T-helper 2 cell treated with Interferon-gamma antibody and Interleukin-4, amounts not matched to agents 5 μg/mL and 100 μg/mL, for 36 hours (primary cell): ENCODE results near the gene UBR3.
"Not testable (repeated sequence)": the region's sequence is repeated elsewhere in the genome, so short reads cannot be mapped to it uniquely, and the experiment has no call there.

Source experiments
- DNase-seq: peaks from one replicate; pipeline ENCODE4 v3.0.0; 2021; ENCODE audit warnings: low spot score
- H3K27ac Mint-ChIP-seq: one replicate; pipeline ENCODE4 v1.8.0; 2021; ENCODE audit warnings: mild to moderate bottlenecking, mixed read lengths
- H3K27me3 Mint-ChIP-seq: one replicate; pipeline ENCODE4 v1.8.0; 2021; ENCODE audit warnings: low read depth, mixed read lengths
- H3K36me3 Mint-ChIP-seq: one replicate; pipeline ENCODE4 v1.8.0; 2021; ENCODE audit warnings: low read depth, mixed read lengths
- H3K4me1 Mint-ChIP-seq: one replicate; pipeline ENCODE4 v1.8.0; 2021; ENCODE audit warnings: low read depth, mixed read lengths
- H3K4me3 Mint-ChIP-seq: one replicate; pipeline ENCODE4 v1.8.0; 2022; ENCODE audit warnings: mild to moderate bottlenecking, moderate library complexity, mixed read lengths
- H3K9me3 Mint-ChIP-seq: one replicate; pipeline ENCODE4 v1.8.0; 2021; ENCODE audit warnings: mixed read lengths

Gene UBR3

DNA sequence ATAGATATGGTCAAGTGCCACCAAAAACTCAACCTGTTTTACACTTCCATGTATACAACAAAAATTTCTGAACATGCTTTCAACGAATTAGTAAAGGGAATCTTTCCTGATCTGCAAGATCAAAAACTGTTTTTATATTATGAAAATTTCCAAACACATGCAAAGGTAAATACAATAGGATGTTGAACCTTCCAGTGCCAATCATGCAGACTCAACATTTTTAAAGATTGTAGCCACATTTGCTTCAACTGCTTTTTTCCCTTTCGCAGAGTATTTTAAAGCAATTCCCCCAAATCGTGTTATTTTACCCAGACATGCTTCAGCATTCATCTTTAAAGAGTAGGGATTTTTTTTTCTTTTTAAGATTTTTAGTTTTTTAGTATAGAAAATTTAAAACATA lies 40.3 kb downstream of the UBR3 start:
- DNase-seq: no peak
- no peaks in the 10 kb centered on the region for H3K9me3 Mint-ChIP-seq
- no peak overlapping the region for H3K27ac Mint-ChIP-seq
- peaks cover 7% of the 10 kb centered on the region for H3K4me1 Mint-ChIP-seq
- H3K27me3 Mint-ChIP-seq: no peaks in the 10 kb centered on the region
- no peaks in the 10 kb centered on the region for H3K36me3 Mint-ChIP-seq
- no peak overlapping the region for H3K4me3 Mint-ChIP-seq

DNA sequence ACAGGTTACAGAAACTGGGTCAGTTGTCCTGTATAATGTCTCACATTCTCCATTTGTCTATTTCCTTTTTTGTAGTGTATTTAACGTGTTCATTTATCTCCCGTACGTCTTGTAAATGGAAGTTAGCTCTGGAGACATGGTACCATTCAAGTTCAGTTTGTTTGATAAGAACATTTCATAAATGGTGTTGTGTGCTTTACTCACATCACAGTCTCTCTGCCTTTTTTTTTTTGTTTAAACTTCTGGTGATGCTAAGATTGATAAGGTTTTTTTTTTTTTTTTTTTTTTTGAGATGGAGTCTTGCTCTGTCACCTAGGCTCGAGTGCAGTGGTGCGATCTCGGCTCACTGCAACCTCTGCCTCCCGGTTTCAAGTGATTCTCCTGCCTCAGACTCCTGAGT lies 41.7 kb downstream of the UBR3 start:
- no peak overlapping the region for H3K27ac Mint-ChIP-seq
- no peak overlapping the region for H3K4me3 Mint-ChIP-seq

DNA sequence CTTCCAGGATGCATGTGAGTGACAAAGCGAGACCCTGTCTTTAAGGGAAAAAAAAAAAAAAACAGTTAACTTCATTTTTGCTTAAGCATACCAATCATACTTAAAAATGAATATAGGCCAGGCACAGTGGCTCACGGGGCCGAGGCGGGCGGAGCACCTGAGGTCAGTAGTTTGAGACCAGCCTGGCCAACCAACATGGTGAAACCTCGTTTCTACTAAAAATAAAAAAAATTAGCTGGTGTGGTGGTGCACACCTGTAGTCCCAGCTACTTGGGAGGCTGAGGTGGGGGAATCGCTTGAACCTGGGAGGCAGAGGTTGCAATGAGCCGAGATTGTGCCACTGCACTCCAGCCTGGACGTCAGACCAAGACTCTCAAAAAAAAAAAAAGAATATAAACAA lies 44.1 kb downstream of the UBR3 start:
- not testable (repeated sequence) for H3K4me3 Mint-ChIP-seq, H3K36me3 Mint-ChIP-seq, H3K4me1 Mint-ChIP-seq, H3K27ac Mint-ChIP-seq, H3K9me3 Mint-ChIP-seq, H3K27me3 Mint-ChIP-seq, DNase-seq

More for the DNA sequence above, 41.7 kb downstream of the UBR3 start:
- Mint-ChIP-seq H3K4me1 (peaks cover 7% of the 10 kb centered on the region), H3K27me3 (no peaks in the 10 kb centered on the region), H3K9me3 (no peaks in the 10 kb centered on the region), H3K36me3 (no peaks in the 10 kb centered on the region)
- no peak for DNase-seq

GRCh38 chr2:169871994-169872393 lies 44.7 kb downstream of the UBR3 start:
- no peaks in the 10 kb centered on the region for H3K27me3 Mint-ChIP-seq
- H3K4me3 Mint-ChIP-seq: no peak overlapping the region
- peaks cover 7% of the 10 kb centered on the region for H3K4me1 Mint-ChIP-seq
- H3K36me3 Mint-ChIP-seq: peaks cover 3% of the 10 kb centered on the region
- H3K27ac Mint-ChIP-seq: no peak overlapping the region
- no peaks in the 10 kb centered on the region for H3K9me3 Mint-ChIP-seq
- no peak for DNase-seq

- peaks cover 2% of the 10 kb centered on the region for H3K4me1 Mint-ChIP-seq
- H3K27me3 Mint-ChIP-seq: no peaks in the 10 kb centered on the region
- no peak overlapping the region for H3K4me3 Mint-ChIP-seq
- no peaks in the 10 kb centered on the region for H3K9me3 Mint-ChIP-seq
- H3K27ac Mint-ChIP-seq: no peak overlapping the region
- peaks cover 3% of the 10 kb centered on the region for H3K36me3 Mint-ChIP-seq
- no peak for DNase-seq
These were observed 50.1 kb downstream of the UBR3 start for GRCh38 chr2:169877398-169877797.

DNA sequence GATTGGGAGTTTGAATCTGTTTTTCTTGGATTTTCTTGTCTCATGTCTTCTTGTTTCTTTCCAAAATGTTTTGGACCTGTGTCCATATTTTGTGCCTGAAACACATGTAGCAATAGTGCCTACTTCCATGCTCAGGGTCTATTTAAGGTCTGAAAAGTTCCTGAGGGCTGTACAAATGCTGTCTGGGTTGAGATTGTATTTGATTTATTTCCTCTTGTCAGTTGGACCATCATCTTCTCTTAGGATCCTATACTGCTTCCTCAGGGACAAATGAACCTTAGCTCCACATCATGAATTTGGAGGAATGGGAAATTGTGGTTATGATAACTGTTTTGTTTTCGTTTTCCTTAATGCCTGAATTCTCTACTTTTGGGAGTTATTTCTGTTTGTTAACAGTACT lies 59.9 kb downstream of the UBR3 start:
- H3K4me1 Mint-ChIP-seq: no peaks in the 10 kb centered on the region
- no peaks in the 10 kb centered on the region for H3K36me3 Mint-ChIP-seq
- no peak for DNase-seq
- H3K9me3 Mint-ChIP-seq: no peaks in the 10 kb centered on the region
- H3K4me3 Mint-ChIP-seq: no peak overlapping the region
- H3K27me3 Mint-ChIP-seq: no peaks in the 10 kb centered on the region
- H3K27ac Mint-ChIP-seq: no peak overlapping the region

- no peaks in the 10 kb centered on the region for H3K4me1 Mint-ChIP-seq
- no peak overlapping the region for H3K4me3 Mint-ChIP-seq
- no peak overlapping the region for H3K27ac Mint-ChIP-seq
- no peaks in the 10 kb centered on the region for H3K9me3 Mint-ChIP-seq
- no peak for DNase-seq
- H3K36me3 Mint-ChIP-seq: no peaks in the 10 kb centered on the region
- no peaks in the 10 kb centered on the region for H3K27me3 Mint-ChIP-seq
These were observed 64.5 kb downstream of the UBR3 start for GRCh38 chr2:169891593-169892298.

GRCh38 chr2:169892951-169893350 lies 65.7 kb downstream of the UBR3 start:
- H3K27me3 Mint-ChIP-seq: no peaks in the 10 kb centered on the region
- H3K4me1 Mint-ChIP-seq: no peaks in the 10 kb centered on the region
- no peak overlapping the region for H3K4me3 Mint-ChIP-seq
- H3K27ac Mint-ChIP-seq: no peak overlapping the region
- no peak for DNase-seq
- H3K9me3 Mint-ChIP-seq: no peaks in the 10 kb centered on the region
- no peaks in the 10 kb centered on the region for H3K36me3 Mint-ChIP-seq

GRCh38 chr2:169895294-169895985 lies 68.2 kb downstream of the UBR3 start:
- Mint-ChIP-seq H3K27me3 (no peaks in the 10 kb centered on the region), H3K4me3 (no peak overlapping the region), H3K4me1 (peaks cover 5% of the 10 kb centered on the region), H3K9me3 (no peaks in the 10 kb centered on the region), H3K36me3 (peaks cover 8% of the 10 kb centered on the region), H3K27ac (no peak overlapping the region)
- no peak for DNase-seq

DNA sequence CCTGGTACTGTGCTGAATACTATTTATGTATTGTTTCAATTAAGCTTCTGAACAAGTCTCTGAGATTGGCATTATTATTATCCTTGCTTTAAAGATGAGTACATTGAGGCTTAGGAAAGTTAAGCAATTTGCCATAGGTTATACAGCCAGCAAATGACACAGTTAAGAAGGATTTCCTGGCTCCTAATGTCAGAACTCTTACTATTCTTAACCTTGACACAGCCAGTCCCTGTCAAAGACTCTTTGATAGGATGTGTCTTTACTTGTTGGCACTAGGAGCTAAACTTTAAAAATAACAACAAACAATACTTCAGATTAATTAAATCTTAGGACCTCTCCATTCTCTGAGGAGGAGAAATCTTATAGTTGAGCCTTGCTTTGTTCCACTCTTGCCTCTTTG lies 70.6 kb downstream of the UBR3 start:
- Mint-ChIP-seq H3K4me1 (peaks cover 5% of the 10 kb centered on the region), H3K9me3 (no peaks in the 10 kb centered on the region), H3K27me3 (no peaks in the 10 kb centered on the region), H3K36me3 (peaks cover 13% of the 10 kb centered on the region), H3K27ac (no peak overlapping the region), H3K4me3 (no peak overlapping the region)
- DNase-seq: no peak

DNA sequence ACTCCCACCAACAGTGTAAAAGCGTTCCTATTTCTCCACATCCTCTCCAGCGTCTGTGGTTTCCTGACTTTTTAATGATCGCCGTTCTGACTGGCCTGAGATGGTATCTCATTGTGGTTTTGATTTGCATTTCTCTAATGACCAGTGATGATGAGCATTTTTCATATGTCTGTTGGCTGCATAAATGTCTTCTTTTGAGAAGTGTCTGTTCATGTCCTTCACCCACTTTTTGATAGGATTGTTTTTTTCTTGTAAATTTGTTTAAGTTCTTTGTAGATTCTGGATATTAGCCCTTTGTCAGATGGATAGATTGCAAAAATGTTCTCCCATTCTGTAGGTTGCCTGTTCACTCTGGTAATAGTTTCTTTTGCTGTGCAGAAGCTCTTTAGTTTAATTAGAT lies 72.8 kb downstream of the UBR3 start:
- not testable (repeated sequence) for H3K27ac Mint-ChIP-seq, H3K4me3 Mint-ChIP-seq, H3K27me3 Mint-ChIP-seq, H3K9me3 Mint-ChIP-seq, DNase-seq, H3K4me1 Mint-ChIP-seq
- H3K36me3 Mint-ChIP-seq: peaks cover 13% of the 10 kb centered on the region

DNA sequence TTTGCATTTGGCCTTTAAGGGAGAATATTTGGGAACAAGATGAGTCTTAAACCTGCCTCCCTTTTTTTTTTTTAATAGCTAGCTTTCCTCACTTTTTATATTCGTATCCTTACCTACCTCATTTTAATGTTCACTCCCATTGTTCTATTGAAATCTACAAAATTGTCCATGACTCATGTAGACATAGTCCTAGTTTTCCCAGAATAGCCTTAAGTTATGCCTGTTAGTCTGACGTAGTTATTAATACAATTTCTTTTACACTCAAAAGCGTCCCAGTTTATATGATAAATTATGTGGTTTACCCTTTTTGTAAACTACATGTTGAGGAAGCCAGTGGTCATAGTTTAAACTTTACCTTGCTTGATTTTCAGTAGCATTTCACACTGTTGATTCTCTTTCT lies 73.4 kb downstream of the UBR3 start:
- no peak overlapping the region for H3K27ac Mint-ChIP-seq
- H3K4me1 Mint-ChIP-seq: peaks cover 5% of the 10 kb centered on the region

GRCh38 chr2:169906731-169907130 lies 79.5 kb downstream of the UBR3 start:
- Mint-ChIP-seq H3K9me3 (no peaks in the 10 kb centered on the region), H3K27ac (no peak overlapping the region), H3K27me3 (no peaks in the 10 kb centered on the region), H3K4me3 (no peak overlapping the region), H3K4me1 (no peaks in the 10 kb centered on the region), H3K36me3 (peaks cover 11% of the 10 kb centered on the region)
- no peak for DNase-seq

More for the DNA sequence above, 73.4 kb downstream of the UBR3 start:
- Mint-ChIP-seq H3K36me3 (peaks cover 13% of the 10 kb centered on the region), H3K27me3 (no peaks in the 10 kb centered on the region), H3K4me3 (no peak overlapping the region), H3K9me3 (no peaks in the 10 kb centered on the region)
- no peak for DNase-seq

- Mint-ChIP-seq H3K27me3 (no peaks in the 10 kb centered on the region), H3K36me3 (peaks cover 7% of the 10 kb centered on the region), H3K4me1 (no peaks in the 10 kb centered on the region), H3K9me3 (no peaks in the 10 kb centered on the region), H3K4me3 (no peak overlapping the region), H3K27ac (no peak overlapping the region)
- no peak for DNase-seq
These were observed 82.1 kb downstream of the UBR3 start for GRCh38 chr2:169909376-169909775.
